HG02981 (cell line): Measurements from ENCODE around the gene ITIH3.
"Not testable (repeated sequence)": the region's sequence is repeated elsewhere in the genome, so short reads cannot be mapped to it uniquely, and the experiment has no call there.

ENCODE experiments used
- ATAC-seq: cut with Tn5 transposase; IDR thresholded peaks from one replicate; pipeline ENCODE4 v1.9.1; 2021; ENCODE audit warnings: mild to moderate bottlenecking, moderate library complexity; ENCODE audit not compliant: unreplicated experiment

Gene ITIH3

GRCh38 chr3:52794612-52795099 is at the start of gene ITIH3:
ITIH3 (plus strand) TSS chr3:52794796; CDS start chr3:52794804, 8 bp downstream.
- no peak for ATAC-seq

GRCh38 chr3:52752045-52752660 is 42.4 kb upstream of the ITIH3 start:
- no peak for ATAC-seq

GRCh38 chr3:52754373-52754772 is 40.2 kb upstream of the ITIH3 start:
- ATAC-seq, result no peak

DNA sequence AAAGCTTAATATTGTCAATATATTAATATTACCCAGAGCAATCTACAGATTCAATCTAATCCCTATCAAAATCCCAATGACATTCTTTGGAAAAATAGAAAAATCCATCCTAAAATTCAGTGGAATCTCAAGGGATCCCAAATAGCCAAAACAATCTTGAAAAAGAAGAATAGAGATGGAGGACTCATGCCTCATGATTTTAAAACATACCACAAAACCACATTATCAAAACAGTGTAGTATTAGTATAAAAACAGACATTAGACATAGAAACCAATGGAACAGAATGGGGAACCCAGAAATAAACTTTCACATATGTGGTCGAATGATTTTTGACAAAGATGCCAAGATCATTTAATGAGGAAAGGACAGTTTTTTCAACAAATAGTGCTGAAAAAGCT is 38.5 kb upstream of the ITIH3 start:
- ATAC-seq, result no peak

- no peak for ATAC-seq
Observed at GRCh38 chr3:52763466-52763865, 31.1 kb upstream of the ITIH3 start.

DNA sequence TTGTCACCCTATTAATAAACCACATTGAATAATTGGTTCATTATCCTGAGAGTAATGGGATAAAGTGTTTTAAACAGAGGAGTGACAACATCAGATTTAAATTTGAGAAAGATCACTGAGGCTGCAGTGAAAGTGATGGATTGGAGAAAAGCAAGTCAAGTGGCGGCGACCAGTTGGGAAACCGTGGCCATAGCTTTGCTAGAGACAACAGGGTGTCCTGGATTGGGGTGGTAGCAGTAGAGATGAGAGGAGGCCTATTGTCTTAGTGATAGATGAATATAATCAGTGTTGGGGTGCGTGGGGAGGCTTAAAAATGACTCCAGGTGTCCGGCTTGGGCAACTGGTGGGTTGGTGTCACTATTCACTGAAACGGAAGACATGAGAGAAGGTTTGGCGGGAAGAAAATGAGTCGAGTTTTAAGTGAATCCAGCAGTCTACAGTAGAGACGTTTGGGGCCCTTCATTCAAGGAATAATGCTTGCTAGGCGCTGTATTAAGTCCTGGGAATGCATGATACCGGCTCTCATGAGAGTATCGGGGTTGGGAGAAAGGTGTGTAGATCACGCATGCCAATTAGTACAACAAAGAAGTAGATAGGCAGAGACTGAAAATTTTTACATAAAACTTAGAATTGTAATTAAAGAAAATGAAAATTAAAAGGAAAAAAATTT is 24.7 kb upstream of the ITIH3 start:
- ATAC-seq, result no peak

DNA sequence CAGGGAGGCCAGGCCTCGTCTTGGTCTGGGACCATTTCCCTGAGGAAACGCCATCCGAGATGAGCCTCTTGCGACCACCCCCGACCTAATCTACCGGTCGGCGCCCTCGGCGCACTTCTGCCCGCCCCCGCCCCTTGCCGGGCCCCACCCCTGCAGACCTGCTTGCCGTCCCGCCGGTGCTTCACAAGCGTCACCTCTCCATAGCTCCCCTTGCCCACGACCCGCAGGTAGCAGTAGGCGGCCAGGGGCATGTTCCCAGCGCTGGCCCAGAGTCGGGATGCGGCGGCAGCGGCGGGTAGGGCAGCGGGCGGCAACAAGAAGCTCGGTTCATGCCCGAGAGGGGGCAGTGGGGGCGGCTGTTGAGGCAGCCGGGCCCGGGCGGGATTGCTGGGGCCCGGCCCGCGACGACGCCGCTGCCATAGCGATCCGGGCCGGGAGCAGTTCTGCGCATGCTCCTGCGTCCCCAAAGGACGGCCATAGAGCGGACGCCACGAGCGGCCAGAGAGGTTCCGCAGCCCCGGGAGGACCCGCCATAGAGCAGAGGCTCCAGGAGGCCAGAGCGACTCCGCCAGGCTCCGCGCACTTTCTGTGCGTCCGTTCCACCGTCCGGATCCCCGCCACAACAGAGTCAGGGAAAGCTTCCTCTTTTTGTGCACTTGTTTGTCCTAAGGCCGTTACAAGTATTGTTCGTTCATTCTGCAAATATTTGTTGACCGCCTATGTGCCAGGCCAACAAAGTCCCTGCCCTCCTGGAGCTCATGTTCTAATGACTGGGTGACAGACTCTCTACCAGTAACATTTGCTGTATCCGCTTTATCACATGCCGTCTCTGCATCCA is 23.9 kb upstream of the ITIH3 start, which contains the start of gene NEK4:
NEK4 (minus strand) TSS at position 445 of the 838 bp plus-strand sequence; CDS start at position 251, 194 bp downstream.
- peak; percentile 93 for ATAC-seq

DNA sequence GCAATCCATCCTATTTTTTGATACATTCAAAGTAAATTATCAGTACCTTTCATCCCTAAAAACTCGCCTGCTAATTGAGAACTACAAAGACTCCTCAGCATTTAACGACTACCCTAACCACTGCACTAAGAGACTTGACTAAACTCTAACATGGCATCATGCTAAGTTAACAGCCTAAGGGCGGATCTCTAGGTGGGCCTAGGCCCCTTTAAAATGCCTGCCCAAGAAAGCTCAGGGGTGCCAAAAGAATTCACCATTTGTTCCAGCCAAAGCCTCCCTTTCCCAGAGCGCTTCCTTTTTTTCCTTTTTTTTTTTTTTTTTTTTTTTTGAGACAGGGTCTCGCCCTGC is 23.3 kb upstream of the ITIH3 start:
- ATAC-seq, result peak; percentile 5

DNA sequence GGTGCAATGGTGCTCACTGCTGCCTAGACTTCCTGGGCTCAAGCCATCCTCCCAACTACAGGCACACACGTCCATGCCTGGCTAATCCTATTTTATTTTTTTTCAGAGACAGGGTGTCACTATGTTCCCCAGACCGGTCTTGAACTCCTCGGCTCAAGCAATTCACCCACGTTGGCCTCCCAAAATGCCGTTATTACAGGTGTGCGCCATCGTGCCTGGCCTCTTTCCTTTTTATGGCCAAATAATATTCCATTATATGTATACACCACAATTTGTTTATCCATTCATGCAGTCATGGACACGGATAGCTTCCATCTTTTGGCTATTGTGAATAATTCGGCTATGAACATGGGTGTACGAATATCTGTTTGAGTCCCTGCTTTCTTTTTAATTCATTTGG is 22.9 kb upstream of the ITIH3 start:
- no peak for ATAC-seq

GRCh38 chr3:52773361-52774065 is 21.1 kb upstream of the ITIH3 start:
- ATAC-seq, result no peak

DNA sequence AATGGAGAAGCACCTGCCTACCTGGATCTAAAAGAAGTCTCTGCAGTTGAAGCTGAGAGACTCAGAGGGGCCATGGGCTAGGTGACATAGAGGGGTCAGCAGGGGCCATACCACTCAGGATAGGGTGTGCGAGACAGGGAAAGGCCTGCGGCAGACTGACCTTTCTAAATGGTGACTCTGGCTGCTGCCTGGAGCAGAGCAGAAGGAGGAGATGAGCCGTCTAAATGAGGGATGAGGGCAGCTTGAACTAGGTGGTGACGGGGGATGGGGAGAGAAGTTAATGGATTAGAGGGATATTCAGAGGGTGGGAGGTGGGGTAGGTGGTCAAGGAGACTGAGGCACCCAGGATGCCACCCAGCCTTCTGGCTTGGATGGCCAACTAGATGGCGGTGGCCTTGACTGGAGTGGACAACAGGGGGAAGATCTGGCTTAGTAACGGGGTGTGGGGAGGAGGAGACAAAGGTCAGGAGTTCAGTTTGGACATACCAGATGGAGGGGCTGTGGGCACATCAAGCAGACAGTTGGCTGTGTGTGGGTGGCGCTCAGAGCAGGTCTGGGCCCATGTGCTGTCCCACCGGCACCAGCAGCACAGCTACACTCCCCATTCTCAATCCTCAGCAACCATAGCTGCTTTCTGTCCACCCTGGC is 20.4 kb upstream of the ITIH3 start:
- ATAC-seq, result no peak

- no peak for ATAC-seq
Observed at GRCh38 chr3:52774901-52775864, 19.4 kb upstream of the ITIH3 start.

DNA sequence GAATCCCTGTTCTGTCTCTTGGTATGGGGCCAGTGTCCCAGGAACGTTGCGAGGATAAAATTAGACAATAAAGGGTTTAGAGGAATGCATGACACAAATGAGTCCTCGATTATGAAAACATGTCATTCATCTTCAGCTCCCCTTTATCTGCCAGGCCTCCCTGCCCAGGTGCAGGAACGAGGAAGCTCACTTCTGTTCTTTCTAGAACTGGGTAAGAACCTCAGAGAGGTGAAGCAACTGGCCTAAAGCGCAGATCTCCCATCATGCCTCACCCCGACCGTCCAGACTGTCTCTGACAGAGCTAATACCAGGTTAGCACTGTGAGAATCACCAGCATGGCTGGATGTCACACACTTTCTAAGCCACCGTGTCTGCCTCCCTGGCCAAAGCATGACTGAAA is 18.7 kb upstream of the ITIH3 start:
- no peak for ATAC-seq

DNA sequence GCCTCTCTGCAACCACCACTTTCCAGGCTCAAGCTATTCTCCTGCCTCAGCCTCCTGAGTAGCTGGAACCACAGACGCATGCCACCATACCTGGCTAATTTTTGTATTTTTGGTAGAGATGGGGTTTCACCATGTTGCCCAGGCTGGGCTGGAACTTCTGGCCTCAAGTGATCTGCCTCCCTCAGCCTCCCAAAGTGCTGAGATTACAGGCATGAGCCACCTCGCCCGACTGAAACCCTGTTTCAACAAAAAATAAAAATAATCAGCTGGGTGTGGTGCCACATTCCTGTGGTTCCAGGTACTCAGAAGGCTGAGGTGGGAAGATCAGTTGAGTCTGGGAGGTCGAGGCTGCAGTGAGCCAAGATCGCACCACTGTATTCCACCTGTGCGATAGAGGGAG is 18.1 kb upstream of the ITIH3 start:
- not testable (repeated sequence) for ATAC-seq

DNA sequence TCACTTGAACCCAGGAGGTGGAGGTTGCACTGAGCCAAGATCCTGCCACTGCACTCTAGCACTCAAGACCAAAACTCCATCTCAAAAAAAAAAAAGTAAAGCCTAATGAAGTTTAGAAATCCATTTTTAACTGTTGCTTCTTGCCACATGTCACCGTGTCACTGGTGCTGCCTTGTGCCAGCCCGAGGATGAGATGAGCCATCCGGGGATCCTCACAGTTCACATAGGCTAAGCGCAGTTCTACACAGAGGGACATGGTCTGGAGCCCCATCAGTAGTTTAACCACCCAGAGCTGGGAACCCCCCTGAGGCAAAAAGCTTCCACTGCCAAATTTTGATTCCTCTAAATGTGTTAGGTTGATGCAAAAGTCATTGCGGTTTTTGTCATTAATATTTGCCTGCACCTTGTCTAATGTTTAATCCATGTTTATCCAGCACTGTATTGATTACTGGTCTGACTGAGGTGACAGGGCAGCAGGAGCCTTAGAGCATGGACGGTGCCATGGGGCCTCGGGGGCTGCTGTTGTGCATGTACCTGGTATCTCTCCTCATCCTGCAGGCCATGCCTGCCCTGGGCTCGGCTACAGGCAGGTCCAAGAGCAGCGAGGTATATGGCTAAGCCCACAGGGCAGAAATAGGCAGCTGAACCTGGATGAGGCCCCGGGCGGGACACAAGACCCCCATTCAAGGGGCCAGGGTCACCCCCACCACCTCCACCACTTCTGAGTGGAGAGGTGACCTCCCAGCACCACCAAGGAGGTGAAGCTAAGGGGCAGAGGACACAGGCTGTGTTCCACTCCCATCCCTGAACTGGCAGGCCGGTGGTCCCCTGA is 17.3 kb upstream of the ITIH3 start, which contains the start of gene ITIH1:
ITIH1 (plus strand) TSS at position 473 of the 832 bp plus-strand sequence; CDS start at position 490, 17 bp downstream.
- no peak for ATAC-seq

DNA sequence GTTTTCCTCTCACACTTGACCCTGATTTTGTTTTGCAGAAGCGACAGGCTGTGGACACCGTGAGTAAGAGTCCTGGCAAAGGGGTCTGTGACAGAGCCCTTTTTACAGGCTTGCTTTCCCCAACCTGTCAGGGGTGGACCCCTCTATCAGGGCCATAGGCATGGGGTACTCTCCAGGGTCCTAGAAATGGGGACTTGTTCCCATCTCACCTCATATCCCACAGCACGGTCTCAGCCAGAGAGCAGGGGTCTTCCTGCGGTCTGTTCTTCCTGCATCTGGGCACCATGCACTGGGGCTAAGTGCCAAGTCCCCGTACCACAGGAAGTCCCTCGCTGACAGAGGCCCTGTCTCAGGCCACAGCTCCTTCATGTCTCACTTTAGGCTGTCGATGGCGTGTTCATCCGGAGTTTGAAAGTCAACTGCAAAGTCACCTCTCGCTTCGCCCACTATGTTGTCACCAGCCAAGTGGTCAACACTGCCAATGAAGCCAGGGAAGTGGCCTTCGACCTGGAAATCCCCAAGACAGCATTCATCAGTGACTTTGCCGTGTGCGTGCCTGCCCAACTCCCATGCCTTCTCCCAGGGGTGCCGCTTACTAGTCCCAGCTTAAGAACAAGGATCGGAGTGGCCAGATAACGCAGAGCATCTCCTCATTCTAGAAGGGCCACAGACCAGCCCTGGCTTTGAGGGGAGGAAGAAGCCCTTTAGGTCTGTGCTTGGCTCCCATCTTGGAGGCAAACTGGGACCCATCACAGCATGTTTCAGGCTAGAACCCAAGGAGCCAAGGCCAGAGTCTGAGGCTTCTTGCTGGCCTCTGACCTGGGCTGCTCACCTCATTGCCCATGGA is 16.4 kb upstream of the ITIH3 start:
- ATAC-seq, result no peak

GRCh38 chr3:52779011-52779836 is 15.4 kb upstream of the ITIH3 start:
- ATAC-seq, result peak; percentile 62
